ENCODE data around the gene OPTC. TPM values are rescaled to one million over a fixed set of nuclear protein-coding genes. Genes with fewer than 3 reads are reported as not detected.
"Not testable (repeated sequence)": the region's sequence is repeated elsewhere in the genome, so short reads cannot be mapped to it uniquely, and the experiment has no call there.

OPTC gene
- total RNA-seq, 2 donors from 2014 or later = 0.26 to 0.42 TPM

DNA sequence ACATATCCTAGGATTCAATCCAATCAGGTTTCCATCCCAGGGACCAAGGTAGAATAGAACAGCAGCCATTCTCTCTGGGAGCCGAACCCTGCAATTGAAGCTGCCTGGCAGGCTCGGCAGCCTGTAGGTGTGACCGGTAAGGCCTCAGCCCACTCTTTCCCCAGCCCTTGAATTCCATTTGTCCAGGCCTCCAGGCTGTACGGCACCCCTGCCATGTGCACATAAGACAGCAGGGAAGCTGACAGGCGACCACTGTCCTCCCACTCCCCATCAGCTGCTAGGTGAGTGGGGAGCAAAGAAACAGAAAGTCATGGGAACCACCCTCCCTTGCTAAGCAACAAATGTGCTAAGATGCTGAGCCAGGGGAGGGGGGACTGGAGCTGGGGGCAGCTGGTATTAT lies 23.0 kb downstream of the OPTC start:
- no peaks in the 10 kb centered on the region for H3K9me3 Mint-ChIP-seq
- peaks cover 12% of the 10 kb centered on the region for H3K27me3 ChIP-seq (ENCODE audit: control insufficient read depth, insufficient read depth, low read length, poor library complexity, severe bottlenecking)
- H3K27me3 Mint-ChIP-seq (ENCODE audit: insufficient read depth) = peaks cover 55% of the 10 kb centered on the region
- no peaks in the 10 kb centered on the region for H3K9me3 ChIP-seq (ENCODE audit: control insufficient read depth, low read length)
- H3K4me3 Mint-ChIP-seq = no peak overlapping the region
- no peaks in the 10 kb centered on the region for H3K36me3 ChIP-seq (ENCODE audit: control insufficient read depth, insufficient read depth, low read length)
- no peak overlapping the region for H3K9ac ChIP-seq (ENCODE audit: extremely low read depth, low read length, poor library complexity, severe bottlenecking)
- DNase-seq = peak; percentile 47
- H3K4me3 ChIP-seq (ENCODE audit: low read length) = no peak overlapping the region
- peaks cover 21% of the 10 kb centered on the region for H3K4me1 ChIP-seq (ENCODE audit: control insufficient read depth, insufficient read depth, low read length)
- TF ChIP-seq, protein P1, sequence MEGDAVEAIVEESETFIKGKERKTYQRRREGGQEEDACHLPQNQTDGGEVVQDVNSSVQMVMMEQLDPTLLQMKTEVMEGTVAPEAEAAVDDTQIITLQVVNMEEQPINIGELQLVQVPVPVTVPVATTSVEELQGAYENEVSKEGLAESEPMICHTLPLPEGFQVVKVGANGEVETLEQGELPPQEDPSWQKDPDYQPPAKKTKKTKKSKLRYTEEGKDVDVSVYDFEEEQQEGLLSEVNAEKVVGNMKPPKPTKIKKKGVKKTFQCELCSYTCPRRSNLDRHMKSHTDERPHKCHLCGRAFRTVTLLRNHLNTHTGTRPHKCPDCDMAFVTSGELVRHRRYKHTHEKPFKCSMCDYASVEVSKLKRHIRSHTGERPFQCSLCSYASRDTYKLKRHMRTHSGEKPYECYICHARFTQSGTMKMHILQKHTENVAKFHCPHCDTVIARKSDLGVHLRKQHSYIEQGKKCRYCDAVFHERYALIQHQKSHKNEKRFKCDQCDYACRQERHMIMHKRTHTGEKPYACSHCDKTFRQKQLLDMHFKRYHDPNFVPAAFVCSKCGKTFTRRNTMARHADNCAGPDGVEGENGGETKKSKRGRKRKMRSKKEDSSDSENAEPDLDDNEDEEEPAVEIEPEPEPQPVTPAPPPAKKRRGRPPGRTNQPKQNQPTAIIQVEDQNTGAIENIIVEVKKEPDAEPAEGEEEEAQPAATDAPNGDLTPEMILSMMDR (conservative IDR thresholded peaks at IDR 0.05) = no peak
- H3K27ac Mint-ChIP-seq = no peak overlapping the region
- H3K4me1 Mint-ChIP-seq = peaks cover 61% of the 10 kb centered on the region
- 0 to 67% methylated on average over 1 to 5 of the region's 5 CpGs for WGBS, 2 experiments (ENCODE audit: insufficient coverage in 1 of 2, insufficient read length in 1 of 2)
- H3K27ac ChIP-seq (ENCODE audit: low read depth, low read length) = peak overlapping the region; percentile 95
- no peaks in the 10 kb centered on the region for H3K36me3 Mint-ChIP-seq (ENCODE audit: low read depth)

DNA sequence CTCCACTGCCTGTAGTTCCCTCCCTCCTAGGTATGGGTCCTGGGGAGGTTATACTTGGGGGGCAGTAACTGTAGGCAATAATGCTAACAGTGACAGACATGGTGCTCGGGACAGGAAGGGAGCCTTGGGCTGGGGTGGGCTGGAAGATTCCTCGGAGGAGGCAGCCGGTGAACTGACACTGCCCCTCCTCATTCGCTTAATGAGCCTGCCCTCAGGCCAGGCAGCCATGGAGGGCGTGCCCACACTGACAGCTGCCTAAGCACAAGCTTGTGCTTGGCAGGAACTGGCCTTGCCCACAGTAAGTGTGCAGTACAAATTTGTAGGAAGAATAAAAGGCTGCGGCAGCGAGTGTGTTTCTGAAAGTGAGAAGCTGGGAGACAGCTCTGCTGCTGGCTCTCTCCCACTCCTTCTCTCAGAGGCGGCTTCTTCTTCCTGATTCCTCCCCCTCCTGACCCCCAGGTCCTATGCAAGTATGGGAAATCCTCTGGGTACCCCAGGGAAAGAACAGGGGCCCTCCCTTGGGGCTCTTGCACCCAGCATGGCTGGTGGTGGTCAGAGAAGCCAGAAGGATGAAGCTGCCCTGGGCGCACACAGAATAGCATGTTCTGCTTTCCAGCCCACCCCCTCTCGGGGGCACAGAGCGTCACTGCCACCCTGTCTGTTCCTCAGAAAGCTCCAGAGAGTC lies 23.6 kb downstream of the OPTC start:
- Mint-ChIP-seq H3K4me3 (no peak overlapping the region), H3K27ac (no peak overlapping the region), H3K36me3 (ENCODE audit: low read depth) (no peaks in the 10 kb centered on the region), H3K4me1 (peaks cover 56% of the 10 kb centered on the region), H3K9me3 (no peaks in the 10 kb centered on the region), H3K27me3 (ENCODE audit: insufficient read depth) (peaks cover 57% of the 10 kb centered on the region)
- peaks cover 21% of the 10 kb centered on the region for H3K4me1 ChIP-seq (ENCODE audit: control insufficient read depth, insufficient read depth, low read length)
- peak overlapping the region; percentile 95 for H3K27ac ChIP-seq (ENCODE audit: low read depth, low read length)
- TF ChIP-seq, protein P1 (conservative IDR thresholded peaks at IDR 0.05) = no peak
- H3K36me3 ChIP-seq (ENCODE audit: control insufficient read depth, insufficient read depth, low read length) = no peaks in the 10 kb centered on the region
- DNase-seq = peak; percentile 64
- no peak overlapping the region for H3K4me3 ChIP-seq (ENCODE audit: low read length)
- peaks cover 12% of the 10 kb centered on the region for H3K27me3 ChIP-seq (ENCODE audit: control insufficient read depth, insufficient read depth, low read length, poor library complexity, severe bottlenecking)
- no peak overlapping the region for H3K9ac ChIP-seq (ENCODE audit: extremely low read depth, low read length, poor library complexity, severe bottlenecking)
- 69 to 80% methylated on average over 9 to 11 of the region's 11 CpGs for WGBS, 2 experiments (ENCODE audit: insufficient coverage in 1 of 2, insufficient read length in 1 of 2)
- H3K9me3 ChIP-seq (ENCODE audit: control insufficient read depth, low read length) = no peaks in the 10 kb centered on the region

DNA sequence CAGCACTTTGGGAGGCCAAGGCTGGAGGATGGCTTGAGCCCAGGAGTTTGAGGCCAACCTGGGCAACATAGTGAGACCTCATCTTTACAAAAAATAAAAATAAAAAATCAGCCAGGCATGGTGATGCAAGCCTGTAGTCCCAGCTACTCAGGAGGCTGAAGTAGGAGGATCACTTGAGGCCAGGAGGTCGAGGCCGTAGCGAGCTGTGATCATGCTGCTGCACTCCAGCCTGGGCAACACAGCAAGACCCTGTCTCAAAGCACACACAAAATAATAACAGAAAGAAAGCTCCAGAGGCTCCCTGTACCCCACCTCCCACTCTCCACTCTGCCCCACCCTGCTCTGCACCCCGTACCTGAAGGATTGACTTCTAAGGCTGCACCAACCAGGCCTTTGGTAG lies 24.2 kb downstream of the OPTC start:
- H3K4me3 Mint-ChIP-seq; H3K36me3 Mint-ChIP-seq (ENCODE audit: low read depth); H3K27ac Mint-ChIP-seq; H3K27ac ChIP-seq (ENCODE audit: low read depth, low read length); DNase-seq; H3K9ac ChIP-seq (ENCODE audit: extremely low read depth, low read length, poor library complexity, severe bottlenecking); H3K9me3 Mint-ChIP-seq; H3K4me3 ChIP-seq (ENCODE audit: low read length); H3K36me3 ChIP-seq (ENCODE audit: control insufficient read depth, insufficient read depth, low read length); H3K9me3 ChIP-seq (ENCODE audit: control insufficient read depth, low read length): not testable (repeated sequence)
- H3K27me3 Mint-ChIP-seq (ENCODE audit: insufficient read depth) = peaks cover 56% of the 10 kb centered on the region
- H3K4me1 ChIP-seq (ENCODE audit: control insufficient read depth, insufficient read depth, low read length) = peaks cover 16% of the 10 kb centered on the region
- WGBS, 2 experiments (ENCODE audit: insufficient coverage in 1 of 2, insufficient read length in 1 of 2) = 96% methylated on average over 4 of the region's 4 CpGs; no CpG with 5 or more reads in 1 of the 2 experiments
- H3K4me1 Mint-ChIP-seq = peaks cover 50% of the 10 kb centered on the region
- peaks cover 12% of the 10 kb centered on the region for H3K27me3 ChIP-seq (ENCODE audit: control insufficient read depth, insufficient read depth, low read length, poor library complexity, severe bottlenecking)
